22Rv1 (cell line): ENCODE data around the gene CCNG1.

Experiments used
- H3K27ac ChIP-seq: fragments of 450-650 bp; 2 replicates; pipeline ENCODE4 v1.5.1; 2017
- ZFX ChIP-seq: fragments of 450-650 bp; IDR thresholded peaks from 2 replicates; pipeline ENCODE4 v1.6.1; 2017; ENCODE audit warnings: antibody characterized with exemption, borderline replicate concordance
- TF ChIP-seq, protein P1 (sequence below): fragments of 450-650 bp; IDR thresholded peaks from 2 replicates; pipeline ENCODE4 v1.5.1; 2017; ENCODE audit warnings: mild to moderate bottlenecking

The CCNG1 gene

DNA sequence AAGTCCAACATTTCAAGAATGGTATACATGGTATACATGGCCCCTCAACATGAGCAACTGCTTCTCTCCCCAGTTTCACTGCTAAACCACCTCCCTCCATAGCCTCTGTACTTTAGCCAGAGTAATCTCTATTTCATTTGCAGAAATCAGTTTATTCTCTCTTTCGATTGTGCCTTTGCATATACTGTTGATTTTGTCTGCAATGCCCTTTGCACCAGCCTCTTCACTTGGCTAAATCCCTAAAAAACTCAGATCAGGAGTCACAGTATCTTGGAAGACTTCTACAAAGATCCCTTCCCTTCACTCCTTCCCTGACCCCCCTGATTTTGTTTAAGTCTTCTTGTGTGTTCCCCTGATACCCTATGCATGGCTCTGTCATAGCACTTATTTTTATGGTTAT is 4.9 kb upstream of the CCNG1 start:
- TF ChIP-seq, protein P1, sequence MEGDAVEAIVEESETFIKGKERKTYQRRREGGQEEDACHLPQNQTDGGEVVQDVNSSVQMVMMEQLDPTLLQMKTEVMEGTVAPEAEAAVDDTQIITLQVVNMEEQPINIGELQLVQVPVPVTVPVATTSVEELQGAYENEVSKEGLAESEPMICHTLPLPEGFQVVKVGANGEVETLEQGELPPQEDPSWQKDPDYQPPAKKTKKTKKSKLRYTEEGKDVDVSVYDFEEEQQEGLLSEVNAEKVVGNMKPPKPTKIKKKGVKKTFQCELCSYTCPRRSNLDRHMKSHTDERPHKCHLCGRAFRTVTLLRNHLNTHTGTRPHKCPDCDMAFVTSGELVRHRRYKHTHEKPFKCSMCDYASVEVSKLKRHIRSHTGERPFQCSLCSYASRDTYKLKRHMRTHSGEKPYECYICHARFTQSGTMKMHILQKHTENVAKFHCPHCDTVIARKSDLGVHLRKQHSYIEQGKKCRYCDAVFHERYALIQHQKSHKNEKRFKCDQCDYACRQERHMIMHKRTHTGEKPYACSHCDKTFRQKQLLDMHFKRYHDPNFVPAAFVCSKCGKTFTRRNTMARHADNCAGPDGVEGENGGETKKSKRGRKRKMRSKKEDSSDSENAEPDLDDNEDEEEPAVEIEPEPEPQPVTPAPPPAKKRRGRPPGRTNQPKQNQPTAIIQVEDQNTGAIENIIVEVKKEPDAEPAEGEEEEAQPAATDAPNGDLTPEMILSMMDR, result no peak
- TF ChIP-seq ZFX, result no peak

DNA sequence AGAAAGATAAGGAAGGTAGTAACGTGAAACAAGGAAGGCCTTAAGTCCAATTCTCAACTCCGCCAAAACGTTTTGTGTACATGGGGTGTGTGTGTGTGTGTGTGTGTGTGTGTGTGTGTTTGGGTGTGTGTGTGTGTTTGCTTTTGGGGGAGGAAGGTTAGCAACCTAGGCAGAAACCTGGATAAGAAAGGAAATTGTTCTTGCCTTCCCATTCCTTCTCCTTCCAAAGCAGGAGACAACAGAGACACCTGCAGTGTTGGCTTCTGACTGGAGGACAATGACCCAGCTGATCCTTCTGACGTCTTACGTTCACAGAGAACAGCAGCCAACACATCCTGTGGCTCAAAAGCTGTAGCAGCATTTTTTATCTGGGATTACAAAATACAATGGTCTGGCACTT is 4.1 kb upstream of the CCNG1 start:
- H3K27ac ChIP-seq, result no peak overlapping the region
- TF ChIP-seq, protein P1, result no peak
- no peak for TF ChIP-seq ZFX

More for the DNA sequence above, 4.9 kb upstream of the CCNG1 start:
- H3K27ac ChIP-seq, result no peak overlapping the region

DNA sequence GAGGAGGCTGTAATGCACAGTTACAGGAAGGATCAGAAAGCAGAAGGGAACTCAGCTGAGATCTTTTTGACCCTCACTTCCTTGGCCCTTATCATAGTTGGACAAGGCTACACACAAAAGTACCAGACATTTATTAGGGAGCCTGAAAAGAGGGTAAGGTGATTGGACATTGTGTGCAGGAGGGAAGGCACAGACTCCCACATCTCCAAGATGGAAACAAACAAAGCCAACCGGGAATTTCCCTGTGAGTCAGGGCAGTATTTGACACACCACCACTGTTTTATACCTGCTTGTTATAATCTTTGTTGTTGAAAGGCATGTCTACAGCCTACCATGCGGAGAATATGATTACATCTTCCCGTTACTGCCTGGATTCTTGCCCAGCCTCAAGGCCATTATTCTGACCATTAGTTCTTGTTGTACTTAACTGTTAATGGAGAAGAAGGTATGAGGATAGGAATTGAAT is 3.0 kb upstream of the CCNG1 start:
- TF ChIP-seq ZFX, result no peak
- TF ChIP-seq, protein P1, result no peak
- no peak overlapping the region for H3K27ac ChIP-seq

DNA sequence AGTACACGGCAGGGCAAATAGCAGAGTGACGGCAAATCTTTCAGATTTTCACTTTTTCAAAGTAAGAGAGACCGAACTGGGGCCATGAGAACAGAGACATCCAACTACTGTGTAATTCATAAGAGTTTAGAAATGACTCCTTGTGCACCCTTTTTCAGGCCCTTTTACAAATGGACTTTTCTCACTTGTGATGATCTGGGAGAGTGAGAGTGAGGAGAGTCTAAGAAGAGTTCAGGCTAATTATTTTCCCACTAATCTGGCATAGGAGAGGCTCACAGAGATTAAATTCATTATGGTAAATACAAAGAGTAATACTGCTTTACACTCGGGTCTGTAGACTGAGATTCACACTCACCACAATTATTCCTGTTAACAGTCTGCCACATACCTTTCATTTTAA is 880 bp upstream of the CCNG1 start:
- peak overlapping the region; percentile 73 for H3K27ac ChIP-seq
- TF ChIP-seq ZFX, result no peak
- TF ChIP-seq, protein P1, result no peak

DNA sequence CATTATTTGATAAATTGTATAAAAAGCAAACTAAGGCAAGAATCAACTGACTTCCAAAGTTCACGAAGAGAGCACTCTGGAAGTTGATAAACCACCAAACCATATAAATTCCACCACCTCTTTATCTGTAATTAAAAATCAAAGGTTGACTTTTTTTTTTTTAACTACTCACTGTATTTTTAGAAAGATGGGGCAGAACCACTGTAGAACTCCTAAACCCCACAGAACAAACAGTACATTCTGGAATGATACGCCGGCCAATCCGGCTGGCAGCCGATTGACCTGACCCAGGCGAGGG is 435 bp upstream of the CCNG1 start:
- peak overlapping the region; percentile 73 for H3K27ac ChIP-seq
- TF ChIP-seq, protein P1, result no peak
- TF ChIP-seq ZFX, result no peak

DNA sequence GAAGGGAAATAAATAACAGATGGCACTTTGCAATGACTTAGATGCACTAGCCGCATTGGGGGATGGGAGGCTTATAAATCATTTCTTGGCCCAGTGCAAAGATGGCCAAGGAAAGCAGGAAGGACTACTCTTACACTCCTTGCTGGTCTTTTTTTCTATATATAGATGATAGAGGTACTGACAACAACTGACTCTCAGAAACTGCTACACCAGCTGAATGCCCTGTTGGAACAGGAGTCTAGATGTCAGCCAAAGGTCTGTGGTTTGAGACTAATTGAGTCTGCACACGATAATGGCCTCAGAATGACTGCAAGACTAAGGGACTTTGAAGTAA is 1.7 kb downstream of the CCNG1 start:
- 0 out of 2 replicates have a peak overlapping the region, but pooled peaks have one; percentile 73 for H3K27ac ChIP-seq
- TF ChIP-seq, protein P1, result no peak
- TF ChIP-seq ZFX, result no peak

DNA sequence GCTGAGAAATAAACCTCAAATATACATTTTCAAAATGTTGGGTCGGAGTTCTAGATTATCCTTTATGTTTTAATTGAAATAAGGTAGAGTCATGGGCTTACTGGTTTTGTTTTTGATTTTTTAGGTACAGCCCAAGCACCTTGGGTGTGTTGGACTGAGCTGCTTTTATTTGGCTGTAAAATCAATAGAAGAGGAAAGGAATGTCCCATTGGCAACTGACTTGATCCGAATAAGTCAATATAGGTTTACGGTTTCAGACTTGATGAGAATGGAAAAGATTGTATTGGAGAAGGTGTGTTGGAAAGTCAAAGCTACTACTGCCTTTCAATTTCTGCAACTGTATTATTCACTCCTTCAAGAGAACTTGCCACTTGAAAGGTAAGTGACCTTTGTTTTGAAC is 3.6 kb downstream of the CCNG1 start:
- H3K27ac ChIP-seq, result no peak overlapping the region
- TF ChIP-seq, protein P1, result no peak
- no peak for TF ChIP-seq ZFX
